H9 (cell line): ENCODE results near the gene EHBP1L1. TPM values are rescaled to one million over a fixed set of nuclear protein-coding genes. Genes with fewer than 3 reads are reported as not detected.
A peak's percentile ranks its signal among the peaks of the same experiment; 100 is the strongest.

Experiments used
- DNase-seq: peaks from one replicate; pipeline ENCODE4 v3.0.0-alpha.2; 2017
- H2AFZ ChIP-seq: one replicate; pipeline ENCODE4 v1.6.1; 2013; ENCODE audit warnings: mild to moderate bottlenecking, low read length, control low read depth, moderate library complexity
- H2AK5ac ChIP-seq: 2 replicates; pipeline ENCODE4 v1.6.1; 2013; ENCODE audit warnings: low read length, control low read depth, mixed read lengths; ENCODE audit not compliant: insufficient read length
- H2BK120ac ChIP-seq: one replicate; pipeline ENCODE4 v1.6.1; 2013; ENCODE audit warnings: low read depth, mild to moderate bottlenecking, low read length, control low read depth, inconsistent platforms; ENCODE audit not compliant: poor library complexity, severe bottlenecking
- H2BK12ac ChIP-seq: 2 replicates; pipeline ENCODE4 v1.6.1; 2013; ENCODE audit warnings: low read length, control low read depth, mixed read lengths, low read depth; ENCODE audit not compliant: insufficient read length
- H2BK15ac ChIP-seq: 2 replicates; pipeline ENCODE4 v1.6.1; 2013; ENCODE audit warnings: low read depth, low read length, control low read depth
- H2BK20ac ChIP-seq: one replicate; pipeline ENCODE4 v1.6.1; 2013; ENCODE audit warnings: low read depth, mild to moderate bottlenecking, low read length, control low read depth, inconsistent platforms; ENCODE audit not compliant: poor library complexity, severe bottlenecking
- H2BK5ac ChIP-seq: 2 replicates; pipeline ENCODE4 v1.6.1; 2013; ENCODE audit warnings: low read length, control low read depth, mixed read lengths; ENCODE audit not compliant: insufficient read length
- H3K14ac ChIP-seq: 2 replicates; pipeline ENCODE4 v1.6.1; 2013; ENCODE audit warnings: low read length, control low read depth; ENCODE audit not compliant: insufficient read depth
- H3K18ac ChIP-seq: 2 replicates; pipeline ENCODE4 v1.6.1; 2013; ENCODE audit warnings: low read depth, mild to moderate bottlenecking, mixed read lengths, low read length, control low read depth; ENCODE audit not compliant: insufficient read length
- H3K23ac ChIP-seq: 2 replicates; pipeline ENCODE4 v1.6.1; 2013; ENCODE audit warnings: low read length, control low read depth, mixed read lengths, low read depth; ENCODE audit not compliant: insufficient read length
- H3K23me2 ChIP-seq: 2 replicates; pipeline ENCODE4 v1.6.1; 2013; ENCODE audit warnings: low read depth, mild to moderate bottlenecking, mixed read lengths, low read length, control low read depth; ENCODE audit not compliant: insufficient read length, poor library complexity, severe bottlenecking
- H3K27ac ChIP-seq: 2 replicates; pipeline ENCODE4 v1.5.1; 2013; ENCODE audit warnings: low read length, control low read depth, mixed read lengths, low read depth; ENCODE audit not compliant: insufficient read length
- H3K27me3 ChIP-seq: 2 replicates; pipeline ENCODE4 v1.6.1; 2013; ENCODE audit warnings: low read length, control low read depth, inconsistent platforms; ENCODE audit not compliant: insufficient read depth
- H3K4ac ChIP-seq: 2 replicates; pipeline ENCODE4 v1.6.1; 2013; ENCODE audit warnings: low read depth, mild to moderate bottlenecking, control low read depth, inconsistent platforms, low read length, moderate library complexity
- H3K4me1 ChIP-seq: 2 replicates; pipeline ENCODE4 v1.6.1; 2013; ENCODE audit warnings: low read length, control low read depth, inconsistent platforms; ENCODE audit not compliant: insufficient read depth
- H3K4me2 ChIP-seq: 2 replicates; pipeline ENCODE4 v1.6.1; 2013; ENCODE audit warnings: low read length, control low read depth, mixed read lengths; ENCODE audit not compliant: insufficient read length, insufficient read depth
- H3K56ac ChIP-seq: 2 replicates; pipeline ENCODE4 v1.6.1; 2013; ENCODE audit warnings: low read depth, mild to moderate bottlenecking, mixed read lengths, low read length, control low read depth; ENCODE audit not compliant: insufficient read length
- H3K79me1 ChIP-seq: 2 replicates; pipeline ENCODE4 v1.6.1; 2013; ENCODE audit warnings: low read depth, mild to moderate bottlenecking, moderate library complexity, low read length, control low read depth, inconsistent platforms; ENCODE audit not compliant: insufficient read depth, poor library complexity, severe bottlenecking
- H3K79me2 ChIP-seq: 2 replicates; pipeline ENCODE4 v1.6.1; 2013; ENCODE audit warnings: low read length, control low read depth, inconsistent platforms; ENCODE audit not compliant: insufficient read depth
- H3K9ac ChIP-seq: 2 replicates; pipeline ENCODE4 v1.6.1; 2013; ENCODE audit warnings: low read length, control low read depth, mixed read lengths; ENCODE audit not compliant: insufficient read length; ENCODE audit errors: extremely low read depth
- H3K9me3 ChIP-seq: one replicate; pipeline ENCODE4 v1.6.1; 2013; ENCODE audit warnings: low read depth, low read length, inconsistent platforms; ENCODE audit not compliant: control insufficient read depth
- H3T11ph ChIP-seq: one replicate; pipeline ENCODE4 v1.6.1; 2013; ENCODE audit warnings: mild to moderate bottlenecking, low read length, control low read depth, inconsistent platforms
- H4K20me1 ChIP-seq: one replicate; pipeline ENCODE4 v1.6.1; 2013; ENCODE audit not compliant: control insufficient read depth, insufficient read length, insufficient read depth
- H4K5ac ChIP-seq: 2 replicates; pipeline ENCODE4 v1.6.1; 2013; ENCODE audit warnings: low read depth, mild to moderate bottlenecking, mixed read lengths, low read length, control low read depth; ENCODE audit not compliant: insufficient read length
- H4K8ac ChIP-seq: replicated peaks from 2 replicates; pipeline ENCODE4 v1.6.1; 2013; ENCODE audit warnings: low read length, control low read depth, mixed read lengths, low read depth; ENCODE audit not compliant: insufficient read length
- H4K91ac ChIP-seq: 2 replicates; pipeline ENCODE4 v1.6.1; 2013; ENCODE audit warnings: low read depth, mild to moderate bottlenecking, moderate library complexity, mixed read lengths, low read length, control low read depth; ENCODE audit not compliant: insufficient read length
- H3K27ac Mint-ChIP-seq, 3 experiments: 2 replicates in 2 of 3; 3 replicates in 1 of 3; pipeline ENCODE4 v1.8.0; 2020 to 2021; ENCODE audit warnings: mixed read lengths in 3 of 3, mild to moderate bottlenecking in 1 of 3, moderate library complexity in 1 of 3
- H3K27me3 Mint-ChIP-seq: 2 replicates; pipeline ENCODE4 v1.8.0; 2021; ENCODE audit warnings: low read depth, mild to moderate bottlenecking, moderate library complexity, mixed read lengths
- H3K36me3 Mint-ChIP-seq, 3 experiments: 2 replicates in 2 of 3; 3 replicates in 1 of 3; pipeline ENCODE4 v1.8.0; 2020 to 2021; ENCODE audit warnings: low read depth in 3 of 3, mixed read lengths in 3 of 3; ENCODE audit not compliant: insufficient read depth in 1 of 3
- H3K4me1 Mint-ChIP-seq, 2 experiments: 2 replicates each; pipeline ENCODE4 v1.8.0; 2020; ENCODE audit warnings: mixed read lengths in 2 of 2
- H3K4me3 Mint-ChIP-seq, 2 experiments: 2 replicates in 1 of 2; 3 replicates in 1 of 2; pipeline ENCODE4 v1.8.0; 2020 to 2021; ENCODE audit warnings: mild to moderate bottlenecking in 2 of 2, mixed read lengths in 2 of 2, moderate library complexity in 1 of 2
- H3K9me3 Mint-ChIP-seq, 2 experiments: 2 replicates in 1 of 2; 3 replicates in 1 of 2; pipeline ENCODE4 v1.8.0; 2020; ENCODE audit warnings: mild to moderate bottlenecking in 2 of 2, mixed read lengths in 2 of 2, moderate library complexity in 1 of 2
- WGBS: extraction: QIAGEN DNeasy Blood & Tissue Kit; methylation state at CpG from one replicate; pipeline ENCODE4 v1.1.7; 2013; ENCODE audit warnings: missing lambda C conversion rate, low lambda C conversion rate, mixed read lengths; ENCODE audit not compliant: insufficient read length; ENCODE audit errors: extremely low coverage; 5-methylcytosine and 5-hydroxymethylcytosine counted together
- total RNA-seq: library from RNA; stranded (reverse); gene quantifications from 2 replicates; pipeline ENCODE4 v1.2.1, GENCODE V29; 2021
- TF ChIP-seq, protein P1 (sequence below): fragments of 200-600 bp; sonication (generic); conservative IDR thresholded peaks from 3 replicates; pipeline ENCODE4 v1.8.0; 2021; ENCODE audit warnings: antibody characterized with exemption, mild to moderate bottlenecking

EHBP1L1 gene
- total RNA-seq, 1 experiment from 2014 or later = 13.8 TPM

DNA sequence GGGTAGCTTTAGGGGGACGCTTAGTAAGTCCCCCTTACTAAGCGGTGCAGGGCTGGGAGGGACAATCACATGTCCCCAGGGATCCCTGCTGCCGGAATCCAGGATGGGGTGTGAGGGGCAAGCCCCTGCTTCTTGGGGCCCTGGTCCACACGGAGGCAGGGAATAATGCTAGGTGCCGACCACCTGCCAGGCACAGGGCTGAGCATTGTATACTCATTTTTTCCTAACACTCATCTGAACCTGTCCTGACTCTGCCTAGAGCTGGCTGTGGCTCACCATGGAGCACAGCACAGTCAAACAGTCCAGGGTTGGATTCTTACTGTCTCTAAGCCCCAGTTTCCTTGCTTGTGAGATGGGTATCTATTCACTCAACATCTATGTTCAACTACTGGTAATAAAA lies 16.3 kb upstream of the EHBP1L1 start:
- Mint-ChIP-seq H3K9me3 (no peaks in the 10 kb centered on the region), H3K27me3 (peaks cover 45% of the 10 kb centered on the region)

More for the DNA sequence above, 16.3 kb upstream of the EHBP1L1 start:
- Histone ChIP-seq H4K8ac (no peak overlapping the region), H3K18ac (no peak overlapping the region), H3K79me2 (no peaks in the 10 kb centered on the region), H2AK5ac (no peak overlapping the region), H3K9me3 (no peaks in the 10 kb centered on the region), H2BK20ac (no peak overlapping the region), H2BK120ac (no peak overlapping the region), H3K27ac (no peak overlapping the region), H4K5ac (no peak overlapping the region), H3T11ph (no peak overlapping the region), H3K56ac (no peak overlapping the region), H2BK5ac (no peak overlapping the region), H2BK15ac (no peak overlapping the region), H4K91ac (no peak overlapping the region), H3K23ac (no peak overlapping the region), H4K20me1 (no peaks in the 10 kb centered on the region), H3K9ac (no peak overlapping the region), H3K4ac (no peak overlapping the region), H2AFZ (no peak overlapping the region), H3K4me1 (peaks cover 6% of the 10 kb centered on the region; the same call in 1 of the 2 replicates), H3K27me3 (no peaks in the 10 kb centered on the region; the same call in 1 of the 2 replicates), H3K4me2 (no peak overlapping the region), H3K79me1 (no peaks in the 10 kb centered on the region), H3K23me2 (no peaks in the 10 kb centered on the region), H2BK12ac (no peak overlapping the region), H3K14ac (no peak overlapping the region)
- no peaks in the 10 kb centered on the region for H3K36me3 Mint-ChIP-seq
- WGBS = no CpG with 5 or more reads among the region's 5 CpGs
- H3K4me1 Mint-ChIP-seq = peaks cover 42 to 59% of the 10 kb centered on the region in 2 experiments
- H3K4me3 Mint-ChIP-seq = peak overlapping the region; percentile 4 to 72; a peak in 3 of 5 replicates
- DNase-seq = no peak
- no peak overlapping the region for H3K27ac Mint-ChIP-seq
- TF ChIP-seq, protein P1, sequence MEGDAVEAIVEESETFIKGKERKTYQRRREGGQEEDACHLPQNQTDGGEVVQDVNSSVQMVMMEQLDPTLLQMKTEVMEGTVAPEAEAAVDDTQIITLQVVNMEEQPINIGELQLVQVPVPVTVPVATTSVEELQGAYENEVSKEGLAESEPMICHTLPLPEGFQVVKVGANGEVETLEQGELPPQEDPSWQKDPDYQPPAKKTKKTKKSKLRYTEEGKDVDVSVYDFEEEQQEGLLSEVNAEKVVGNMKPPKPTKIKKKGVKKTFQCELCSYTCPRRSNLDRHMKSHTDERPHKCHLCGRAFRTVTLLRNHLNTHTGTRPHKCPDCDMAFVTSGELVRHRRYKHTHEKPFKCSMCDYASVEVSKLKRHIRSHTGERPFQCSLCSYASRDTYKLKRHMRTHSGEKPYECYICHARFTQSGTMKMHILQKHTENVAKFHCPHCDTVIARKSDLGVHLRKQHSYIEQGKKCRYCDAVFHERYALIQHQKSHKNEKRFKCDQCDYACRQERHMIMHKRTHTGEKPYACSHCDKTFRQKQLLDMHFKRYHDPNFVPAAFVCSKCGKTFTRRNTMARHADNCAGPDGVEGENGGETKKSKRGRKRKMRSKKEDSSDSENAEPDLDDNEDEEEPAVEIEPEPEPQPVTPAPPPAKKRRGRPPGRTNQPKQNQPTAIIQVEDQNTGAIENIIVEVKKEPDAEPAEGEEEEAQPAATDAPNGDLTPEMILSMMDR = no peak
